ENCODE data around the gene GUCA2B.

GUCA2B gene

DNA sequence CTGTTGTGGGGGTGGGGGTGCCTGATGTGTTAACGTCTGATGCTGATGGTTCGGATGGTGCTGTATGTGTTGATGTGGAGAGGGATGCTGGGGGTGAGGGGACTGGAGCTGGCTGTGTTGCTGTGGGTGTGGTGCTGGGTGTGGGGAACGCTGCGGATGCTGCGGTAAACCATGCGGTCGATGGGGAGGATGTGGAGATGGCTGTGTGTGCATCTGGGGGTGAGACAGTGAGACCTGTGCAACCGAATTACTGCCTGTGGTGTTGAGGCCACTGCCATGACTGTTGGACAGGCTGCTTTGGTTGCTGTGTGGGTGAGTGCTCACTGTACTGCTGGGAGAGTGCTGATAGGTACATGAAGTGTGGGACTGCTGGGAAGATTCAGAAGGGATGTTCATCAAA lies 38.1 kb downstream of the GUCA2B start:
- no peak for DNase-seq (ENCODE audit: low read depth)

DNA sequence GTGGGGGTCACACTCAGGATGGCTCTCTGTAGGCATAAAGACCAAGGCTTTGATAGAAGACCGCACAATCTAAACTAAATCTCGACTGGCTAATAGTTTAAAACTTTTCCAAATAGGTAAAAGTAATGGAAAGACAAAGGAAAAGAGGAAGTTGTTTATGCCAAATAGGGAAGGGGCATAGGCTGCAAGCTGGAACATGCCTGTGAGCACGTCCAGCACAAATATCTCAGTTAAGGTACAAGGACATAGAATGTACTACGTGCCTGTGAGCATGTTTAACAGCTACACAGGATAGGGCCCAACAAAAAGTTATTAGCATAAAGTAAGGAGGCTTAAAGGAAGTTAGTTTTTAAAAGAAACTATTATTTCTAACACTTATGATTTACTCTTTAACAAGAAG lies 38.9 kb downstream of the GUCA2B start:
- no peak for DNase-seq (ENCODE audit: low read depth)

GRCh38 chr1:42195841-42196240 lies 42.6 kb downstream of the GUCA2B start:
- no peak for DNase-seq (ENCODE audit: low read depth)

- DNase-seq (ENCODE audit: low read depth), result no peak
Observed at GRCh38 chr1:42198251-42198650, 45.0 kb downstream of the GUCA2B start.

DNA sequence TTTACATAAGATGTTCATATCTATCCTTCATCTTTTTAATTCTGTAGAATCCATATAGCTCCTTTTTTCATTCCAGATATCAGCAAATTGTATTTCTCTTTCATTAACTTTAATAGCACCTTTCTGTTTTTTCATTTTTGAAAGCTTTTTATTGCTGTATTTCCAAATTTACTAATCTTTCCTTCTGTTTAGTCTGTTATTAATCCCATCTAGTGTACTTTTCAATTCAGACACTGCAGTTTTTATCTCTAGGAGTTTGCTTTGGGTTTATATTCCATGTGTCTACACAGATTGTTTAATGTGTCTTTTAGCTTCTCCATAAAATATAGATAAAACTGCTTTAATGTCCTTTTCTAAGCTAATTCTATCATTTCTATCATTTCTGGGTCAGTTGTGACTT lies 48.8 kb downstream of the GUCA2B start:
- no peak for DNase-seq (ENCODE audit: low read depth)

Data from GM04503 (cell line).